NCI-H2081 treated with DMSO at 0.1 percent for 48 hours (cell line): Measurements from ENCODE around the gene CTAGE15.
"Not testable (repeated sequence)": the region's sequence is repeated elsewhere in the genome, so short reads cannot be mapped to it uniquely, and the experiment has no call there.

ENCODE experiments used
- DNase-seq: peaks from one replicate; lab custom pipeline; 2025; lab: John Stamatoyannopoulos, UW

The CTAGE15 gene, protein sequence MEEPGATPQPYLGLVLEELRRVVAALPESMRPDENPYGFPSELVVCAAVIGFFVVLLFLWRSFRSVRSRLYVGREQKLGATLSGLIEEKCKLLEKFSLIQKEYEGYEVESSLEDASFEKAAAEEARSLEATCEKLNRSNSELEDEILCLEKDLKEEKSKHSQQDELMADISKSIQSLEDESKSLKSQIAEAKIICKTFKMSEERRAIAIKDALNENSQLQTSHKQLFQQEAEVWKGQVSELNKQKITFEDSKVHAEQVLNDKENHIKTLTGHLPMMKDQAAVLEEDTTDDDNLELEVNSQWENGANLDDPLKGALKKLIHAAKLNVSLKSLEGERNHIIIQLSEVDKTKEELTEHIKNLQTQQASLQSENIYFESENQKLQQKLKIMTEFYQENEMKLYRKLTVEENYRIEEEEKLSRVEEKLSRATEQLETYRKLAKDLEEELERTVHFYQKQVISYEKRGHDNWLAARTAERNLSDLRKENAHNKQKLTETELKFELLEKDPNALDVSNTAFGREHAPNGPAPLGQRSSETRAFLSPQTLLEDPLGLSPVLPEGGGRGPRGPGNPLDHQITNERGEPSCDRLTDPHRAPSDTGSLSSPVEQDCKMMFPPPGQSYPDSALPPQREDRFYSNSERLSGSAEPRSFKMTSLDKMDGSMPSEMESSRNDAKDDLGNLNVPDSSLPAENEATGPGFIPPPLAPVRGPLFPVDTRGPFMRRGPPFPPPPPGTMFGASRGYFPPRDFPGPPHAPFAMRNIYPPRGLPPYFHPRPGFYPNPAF

DNA sequence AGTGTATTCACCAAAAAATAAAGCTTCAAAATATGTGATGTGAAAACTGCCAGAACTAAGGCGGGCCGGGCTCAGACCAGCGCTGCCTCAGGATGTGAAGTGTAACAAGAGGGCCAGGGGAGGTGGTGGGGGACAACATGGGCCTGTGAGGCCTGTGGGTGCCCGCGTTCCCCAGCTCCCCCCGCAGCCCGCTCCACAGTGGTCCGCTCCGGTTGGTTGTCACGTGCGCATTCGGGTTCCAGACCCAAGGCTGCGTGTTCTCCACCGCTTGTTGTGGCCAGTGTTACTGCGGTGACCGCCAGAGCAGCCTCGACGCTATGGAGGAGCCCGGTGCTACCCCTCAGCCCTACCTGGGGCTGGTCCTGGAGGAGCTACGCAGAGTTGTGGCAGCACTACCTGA lies at the start of gene CTAGE15:
Gene CTAGE15 (plus strand): TSS at position 301 of the 400 bp plus-strand sequence. CDS start 17 bp downstream, at position 318.
- DNase-seq: not testable (repeated sequence)

DNA sequence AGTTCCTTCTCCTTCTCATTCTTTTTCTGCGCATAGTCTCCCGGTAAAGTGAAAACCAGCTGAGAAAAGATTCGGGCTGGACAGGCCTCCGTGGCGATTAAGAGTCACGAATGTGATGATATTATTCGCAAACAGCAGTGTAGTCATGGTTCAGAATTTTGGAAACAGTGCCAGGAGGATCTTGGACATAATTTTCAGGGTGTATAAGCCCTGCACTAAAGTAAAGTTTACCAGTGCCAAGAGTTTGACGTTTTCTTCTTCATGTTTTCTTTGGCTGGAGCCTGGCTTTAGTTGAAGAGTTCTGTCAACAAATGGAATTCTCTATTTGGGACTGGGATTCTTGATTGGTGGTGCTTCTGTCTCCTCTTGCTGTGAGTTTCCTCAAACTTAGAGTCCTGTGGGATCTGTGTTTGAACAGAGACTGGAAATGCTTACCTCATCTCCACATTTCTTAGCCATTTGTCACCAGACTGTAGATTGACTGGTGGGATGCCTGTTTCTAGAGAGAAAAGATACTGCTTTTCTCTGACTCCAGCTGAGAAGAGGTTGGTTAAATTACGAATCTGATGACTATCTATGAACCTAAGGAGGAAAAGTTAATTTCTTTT lies 49.2 kb upstream of the CTAGE15 start:
- not testable (repeated sequence) for DNase-seq

DNA sequence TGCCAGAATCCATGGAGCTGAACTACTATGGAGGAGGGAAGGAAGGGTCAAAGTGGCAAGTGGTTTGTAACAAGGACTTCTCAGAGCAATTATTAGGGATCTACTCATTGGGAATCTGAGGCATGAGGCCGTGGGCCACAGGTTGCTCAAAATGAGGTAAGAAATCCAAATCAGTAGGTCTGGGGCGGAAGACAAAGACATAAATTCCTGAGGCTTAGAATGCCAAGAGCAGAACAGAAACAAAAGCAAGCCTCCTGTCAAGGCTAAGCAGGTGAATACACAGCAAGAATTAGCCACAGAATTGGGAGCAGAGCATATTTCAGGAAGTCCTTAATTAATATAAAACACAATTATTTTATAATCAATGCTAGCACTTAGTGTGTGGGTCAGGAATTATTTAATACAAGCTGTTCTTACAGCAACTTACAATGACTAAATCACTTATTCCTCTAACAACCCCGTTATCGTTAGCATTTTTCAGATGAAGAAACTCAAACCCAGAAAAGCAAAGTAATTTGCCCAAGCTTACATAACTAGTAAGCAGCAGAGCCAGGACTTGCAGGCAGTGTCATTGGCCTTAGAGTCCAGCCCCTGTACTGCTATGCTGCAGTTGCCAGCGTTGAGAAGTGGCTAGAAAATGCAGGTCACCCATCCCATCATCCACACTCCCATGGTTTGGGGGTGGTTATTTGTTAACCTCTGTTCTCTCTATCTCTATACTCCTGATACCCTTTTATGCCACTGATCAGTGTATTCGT lies 40.3 kb upstream of the CTAGE15 start:
- DNase-seq: not testable (repeated sequence)

DNA sequence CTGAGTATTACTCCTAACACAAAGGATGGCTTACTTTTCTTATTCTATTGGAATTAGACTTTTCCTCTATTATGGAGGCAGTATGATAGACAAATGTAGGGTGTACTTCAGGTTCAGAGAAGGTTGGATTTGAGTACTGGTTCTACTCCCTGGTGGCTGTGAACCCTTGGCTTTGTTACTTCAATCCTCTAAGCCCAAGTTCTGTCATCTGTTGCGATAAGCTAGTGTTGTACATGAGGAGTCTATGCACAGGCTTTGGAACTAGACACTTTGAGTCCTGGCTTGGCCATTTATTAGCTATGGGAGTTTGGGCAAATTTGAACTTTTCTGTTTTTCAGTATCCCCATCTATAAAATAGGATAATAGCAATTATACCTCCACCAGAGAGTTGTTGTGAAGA lies 39.7 kb upstream of the CTAGE15 start:
- DNase-seq: not testable (repeated sequence)

DNA sequence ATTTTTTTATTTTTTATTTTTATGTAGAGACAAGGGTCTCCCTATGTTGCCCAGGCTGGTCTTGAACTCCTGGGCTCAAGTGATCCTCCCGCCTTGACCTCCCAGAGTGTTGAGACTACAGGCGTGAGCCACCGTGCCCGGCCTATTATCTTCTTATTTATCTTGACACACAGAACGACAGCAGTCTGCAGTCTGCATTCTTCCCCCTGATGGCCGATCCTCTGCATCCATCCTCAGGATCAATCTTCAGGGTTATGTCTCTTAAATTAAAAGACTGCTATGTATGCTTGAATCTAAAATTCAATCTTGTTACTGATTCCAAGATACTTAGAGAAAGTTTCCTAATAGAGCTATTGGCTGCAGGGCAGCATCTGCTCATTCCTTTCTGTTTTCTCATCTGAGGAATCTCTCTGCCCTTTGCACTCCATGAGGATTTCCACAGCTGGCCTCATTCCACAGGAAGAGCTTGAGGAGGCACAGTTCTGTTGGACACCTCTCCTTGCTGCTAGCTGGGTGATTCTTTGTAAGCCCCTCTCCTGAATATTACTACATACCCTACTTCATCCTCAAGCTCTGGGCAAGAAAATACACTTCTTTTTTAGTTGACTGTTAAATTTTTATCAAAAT lies 38.3 kb upstream of the CTAGE15 start:
- not testable (repeated sequence) for DNase-seq

DNA sequence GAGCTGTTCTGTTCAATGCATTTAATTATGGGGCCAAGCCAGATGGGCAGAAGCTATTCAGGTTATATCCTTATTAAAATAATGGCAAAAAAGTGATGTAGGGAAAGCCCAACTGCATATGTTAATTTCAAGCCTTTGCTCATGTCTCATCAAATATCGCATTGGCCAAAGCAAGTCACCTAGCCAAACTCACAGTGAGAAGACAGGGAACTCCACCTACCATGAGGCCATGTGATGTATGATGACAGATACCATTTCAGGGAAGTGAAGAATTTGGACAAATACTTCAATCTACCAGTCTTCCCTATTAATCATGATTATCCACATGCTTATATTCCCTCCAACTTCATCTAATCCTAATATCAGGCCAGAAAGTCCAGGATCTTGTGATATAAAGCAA lies 35.2 kb upstream of the CTAGE15 start:
- not testable (repeated sequence) for DNase-seq

DNA sequence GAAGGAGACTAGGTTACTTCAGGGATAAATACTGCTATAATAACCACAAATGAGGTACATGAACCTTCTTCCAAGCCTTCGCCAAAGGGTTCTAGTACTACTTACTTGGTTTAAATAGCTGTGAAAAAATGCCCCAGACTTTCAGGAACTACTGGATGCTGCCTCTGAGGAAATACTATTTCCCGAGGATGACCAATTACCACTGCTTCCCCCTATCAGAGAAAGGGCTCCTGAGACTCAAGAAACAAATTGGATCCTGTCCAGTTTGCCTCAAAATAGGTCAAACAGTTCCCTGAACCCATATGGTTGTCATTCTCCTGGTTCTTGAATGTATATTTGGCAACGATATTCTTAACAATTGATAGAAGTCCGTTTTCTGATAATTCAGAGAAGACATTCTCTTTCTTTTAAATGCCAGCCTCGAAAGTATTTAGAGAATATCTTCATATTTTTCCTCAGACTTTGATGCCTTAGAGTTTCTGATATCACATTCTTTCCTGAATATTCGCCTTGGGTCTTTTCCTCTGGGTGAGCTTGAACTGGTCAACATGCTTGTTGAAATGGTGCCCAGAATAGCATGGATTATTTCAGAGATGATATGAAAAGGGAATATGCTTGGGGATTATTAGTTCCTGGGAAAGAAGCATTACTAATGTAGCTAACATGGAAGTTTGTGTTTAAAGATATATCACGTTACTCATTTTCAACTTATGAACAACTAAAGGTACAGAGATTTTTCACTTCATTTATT lies 28.1 kb upstream of the CTAGE15 start:
- not testable (repeated sequence) for DNase-seq

DNA sequence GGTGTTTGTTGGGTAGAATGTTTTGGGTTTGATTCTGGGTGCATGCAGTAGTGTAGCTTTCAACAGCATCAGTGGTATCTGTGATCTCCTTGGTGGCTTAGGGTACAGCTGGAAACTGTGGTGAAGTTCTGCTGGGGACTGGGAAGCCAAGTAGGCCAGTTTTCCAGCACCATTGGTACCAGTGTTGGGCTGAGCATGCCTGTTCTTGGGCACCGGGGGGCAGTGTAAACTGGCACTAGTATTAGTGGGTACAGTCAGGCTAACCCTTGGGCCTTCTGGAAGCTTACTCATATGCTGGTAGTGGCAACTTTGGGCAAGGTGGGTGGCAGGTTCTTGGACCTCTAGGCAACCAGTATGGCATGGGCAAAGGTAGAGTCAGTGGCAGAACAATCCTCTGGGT lies 15.6 kb upstream of the CTAGE15 start:
- DNase-seq: not testable (repeated sequence)

DNA sequence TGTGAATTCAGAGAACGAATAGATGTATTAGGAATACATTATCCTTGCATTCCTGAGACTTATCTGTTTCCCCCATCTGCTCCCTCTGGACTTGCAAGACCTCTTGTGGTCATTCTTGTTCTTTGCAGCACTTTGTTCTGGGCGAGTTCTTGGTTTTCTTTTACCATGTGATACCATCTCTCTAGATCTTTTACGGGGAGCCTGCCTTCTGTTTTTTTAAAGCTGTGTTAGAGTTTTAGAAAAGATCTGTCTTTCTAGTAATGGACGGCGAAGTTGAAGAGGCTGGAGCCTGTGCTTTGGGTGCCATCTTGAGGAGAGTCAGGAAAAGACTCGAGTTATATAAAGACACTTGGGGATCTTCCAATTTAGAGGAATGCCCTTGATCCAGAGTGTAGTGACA lies 8.3 kb upstream of the CTAGE15 start:
- not testable (repeated sequence) for DNase-seq

DNA sequence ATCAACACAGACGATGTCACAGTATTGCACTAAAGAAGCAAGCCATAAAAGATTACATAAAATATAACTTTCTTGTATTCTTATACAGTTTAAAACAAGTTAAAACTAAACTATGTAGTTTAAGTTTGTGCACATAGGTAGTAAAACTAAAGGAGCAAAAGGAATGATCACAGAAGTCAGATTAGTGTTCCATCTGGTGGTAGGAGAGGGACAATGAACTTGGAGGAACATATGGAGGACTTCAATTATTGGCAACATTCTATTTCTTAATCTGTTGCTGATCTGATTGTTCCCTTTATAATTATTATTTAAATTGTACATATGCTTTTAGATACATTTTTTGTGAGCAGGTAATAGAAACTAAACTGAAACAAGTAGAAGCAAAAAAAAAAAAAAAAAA lies 5.6 kb upstream of the CTAGE15 start:
- DNase-seq: not testable (repeated sequence)

DNA sequence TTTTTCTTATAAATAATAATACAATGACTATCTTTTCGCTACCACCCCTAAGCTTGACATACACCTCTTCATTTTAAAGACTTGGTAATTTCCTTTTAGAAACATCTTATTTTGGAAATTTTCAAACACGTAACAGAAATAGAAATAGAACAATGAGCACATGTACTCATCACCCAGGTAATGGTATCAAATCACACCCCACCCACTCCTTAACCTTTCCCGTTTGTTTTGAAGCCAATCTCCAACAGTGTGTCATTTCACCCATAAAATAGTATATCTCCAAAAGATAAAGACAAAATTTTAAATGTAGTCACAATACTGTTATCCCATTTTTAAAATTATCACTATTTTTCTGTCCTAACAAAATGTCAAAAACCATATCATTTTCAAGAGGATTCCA lies 16.6 kb downstream of the CTAGE15 start:
- DNase-seq: not testable (repeated sequence)

DNA sequence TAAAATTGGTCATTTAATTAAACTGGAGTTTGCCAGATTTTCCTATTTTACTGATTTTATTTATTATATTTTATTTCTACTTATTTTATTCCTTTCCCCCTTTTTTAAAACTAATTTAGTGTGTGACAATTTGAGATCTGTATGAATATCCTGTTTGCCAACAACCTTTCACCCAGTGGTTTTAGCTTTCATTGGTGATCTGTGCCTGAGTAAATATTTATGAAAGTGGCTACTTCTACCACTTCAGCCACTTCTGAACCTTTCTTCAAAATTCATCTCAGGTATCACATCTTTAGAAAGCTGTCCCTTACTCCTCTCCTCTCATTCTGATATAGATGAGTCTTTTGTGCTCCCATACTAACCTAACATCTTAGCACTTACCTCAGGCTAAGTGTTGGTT lies 18.3 kb downstream of the CTAGE15 start:
- DNase-seq: not testable (repeated sequence)

DNA sequence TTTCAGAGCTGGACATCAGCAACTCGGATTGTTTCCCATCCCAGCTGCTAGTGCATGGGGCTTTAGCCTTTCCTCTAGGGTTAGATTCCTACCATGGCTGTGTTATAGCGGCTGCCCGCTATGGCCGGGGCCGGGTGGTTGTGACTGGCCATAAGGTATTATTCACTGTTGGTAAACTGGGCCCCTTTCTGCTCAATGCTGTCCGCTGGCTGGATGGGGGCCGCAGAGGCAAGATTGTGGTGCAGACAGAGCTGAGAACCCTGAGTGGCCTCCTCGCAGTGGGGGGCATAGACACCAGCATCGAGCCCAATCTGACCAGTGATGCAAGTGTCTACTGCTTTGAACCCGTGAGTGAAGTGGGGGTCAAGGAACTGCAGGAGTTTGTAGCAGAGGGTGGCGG lies 26.5 kb downstream of the CTAGE15 start:
- DNase-seq: not testable (repeated sequence)

DNA sequence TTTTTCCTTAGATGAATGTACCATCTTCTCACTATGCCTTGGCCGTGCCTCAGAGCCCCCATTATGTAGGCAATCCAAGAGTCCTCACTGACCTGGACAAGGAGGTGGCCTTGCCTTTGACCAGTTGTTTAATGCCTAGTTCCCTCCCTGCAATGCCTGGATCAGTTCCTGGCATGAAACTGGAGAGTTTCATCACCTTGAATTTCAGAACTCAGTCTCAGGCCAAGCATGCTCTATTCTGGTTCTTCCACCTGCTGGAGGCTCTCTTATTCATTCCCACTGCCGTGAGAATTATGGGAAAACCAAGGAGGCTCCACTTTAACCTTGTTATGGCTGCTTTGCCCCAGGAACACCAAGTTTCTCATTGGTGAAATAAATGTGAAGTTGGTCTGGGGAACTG lies 31.9 kb downstream of the CTAGE15 start:
- not testable (repeated sequence) for DNase-seq

DNA sequence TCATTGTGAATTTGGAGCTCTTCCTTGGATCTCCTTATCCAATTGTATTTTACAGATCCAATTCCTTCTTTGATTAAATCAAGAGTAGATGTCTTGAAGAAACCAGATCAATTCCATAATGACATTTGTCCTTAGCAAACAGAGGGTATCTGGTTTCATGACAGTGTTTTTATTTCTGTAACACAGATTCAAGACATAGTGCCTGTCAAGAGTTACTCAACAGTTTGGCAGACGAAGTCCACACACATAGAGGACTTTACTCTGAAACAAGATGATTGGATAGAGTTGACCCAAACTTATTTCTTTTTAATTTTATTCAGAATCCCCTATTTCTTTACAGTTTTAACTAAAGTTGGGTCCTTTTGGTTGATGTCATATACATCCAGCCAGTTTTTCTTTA lies 34.5 kb downstream of the CTAGE15 start:
- DNase-seq: not testable (repeated sequence)

DNA sequence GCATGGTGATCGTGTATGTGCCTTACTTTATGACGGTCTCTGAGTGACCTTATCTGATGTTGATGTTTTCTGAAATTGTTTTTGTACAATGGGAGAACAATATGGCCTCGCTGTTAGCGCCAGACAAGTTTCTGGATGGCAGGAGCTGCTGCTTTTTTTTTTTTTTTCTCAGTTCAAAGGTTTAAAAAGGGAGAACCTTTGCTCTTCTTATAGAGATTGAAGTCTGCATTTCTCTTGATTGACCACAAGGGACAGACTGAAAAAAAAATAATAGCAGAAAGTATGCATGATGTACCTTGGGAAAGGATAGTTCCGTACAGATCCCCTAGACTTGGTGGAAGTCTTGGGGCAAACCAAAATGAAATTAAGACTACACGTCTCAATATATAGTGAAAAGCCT lies 43.9 kb downstream of the CTAGE15 start:
- not testable (repeated sequence) for DNase-seq

DNA sequence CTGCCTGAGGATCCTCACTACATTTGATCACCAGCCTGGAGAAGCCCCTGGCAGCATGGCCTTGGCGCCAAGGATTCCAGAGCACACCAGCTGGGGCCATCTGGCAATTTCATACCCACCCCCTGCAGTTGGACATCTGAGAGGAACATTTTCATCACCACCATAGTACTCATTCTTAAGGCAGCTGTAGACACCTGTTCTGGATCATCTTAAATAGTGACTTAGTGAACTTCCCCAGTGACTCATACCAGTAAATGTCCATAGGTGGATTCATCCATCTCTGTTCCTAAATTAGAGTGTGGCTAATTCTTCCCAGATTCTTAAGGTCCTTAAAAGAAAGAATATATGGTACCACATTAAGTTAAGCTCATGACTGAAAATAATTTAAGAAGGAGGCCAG lies 45.6 kb downstream of the CTAGE15 start:
- not testable (repeated sequence) for DNase-seq

DNA sequence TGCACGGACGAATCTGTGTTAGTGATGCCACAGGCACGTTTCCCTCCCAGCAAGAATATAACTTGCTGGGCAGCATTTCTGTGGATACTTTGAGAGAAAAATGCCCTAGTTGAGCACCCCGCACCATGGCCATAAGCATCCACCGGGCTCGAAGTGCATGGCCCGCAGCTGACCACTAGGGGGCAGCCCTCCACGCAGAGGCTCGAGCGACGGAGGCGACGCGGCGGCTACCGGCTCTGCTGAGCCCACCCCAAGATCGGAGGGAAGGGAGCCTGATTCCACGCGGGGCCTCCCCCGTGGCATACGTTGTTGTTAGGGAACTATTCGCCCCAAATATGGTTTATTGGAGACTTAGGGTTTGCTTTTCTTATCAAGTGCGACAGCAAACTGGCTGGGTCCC lies 48.5 kb downstream of the CTAGE15 start:
- not testable (repeated sequence) for DNase-seq

DNA sequence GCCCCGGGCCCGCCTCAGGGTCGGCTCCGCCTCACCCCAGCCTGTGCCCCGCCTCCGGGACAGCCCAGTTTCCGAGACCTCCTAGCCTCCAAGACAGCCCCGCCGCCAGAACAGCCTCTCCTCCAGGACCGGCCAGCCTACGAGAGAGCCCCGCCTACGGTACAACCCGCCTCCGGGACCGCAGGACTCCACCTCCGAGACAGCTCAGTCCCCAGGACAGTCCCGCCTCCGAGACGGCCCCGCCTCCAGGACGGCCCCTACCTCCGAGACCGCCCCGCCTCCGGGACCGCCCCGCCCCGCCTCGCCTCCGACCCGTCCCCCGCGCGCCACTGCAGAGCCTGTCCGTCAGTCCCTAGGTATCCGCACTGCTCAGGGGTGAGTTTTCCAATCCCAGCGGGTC lies 49.0 kb downstream of the CTAGE15 start, which contains the start of gene TCAF2:
Gene TCAF2 (plus strand): TSS at position 329 of the 400 bp plus-strand sequence.
- not testable (repeated sequence) for DNase-seq

DNA sequence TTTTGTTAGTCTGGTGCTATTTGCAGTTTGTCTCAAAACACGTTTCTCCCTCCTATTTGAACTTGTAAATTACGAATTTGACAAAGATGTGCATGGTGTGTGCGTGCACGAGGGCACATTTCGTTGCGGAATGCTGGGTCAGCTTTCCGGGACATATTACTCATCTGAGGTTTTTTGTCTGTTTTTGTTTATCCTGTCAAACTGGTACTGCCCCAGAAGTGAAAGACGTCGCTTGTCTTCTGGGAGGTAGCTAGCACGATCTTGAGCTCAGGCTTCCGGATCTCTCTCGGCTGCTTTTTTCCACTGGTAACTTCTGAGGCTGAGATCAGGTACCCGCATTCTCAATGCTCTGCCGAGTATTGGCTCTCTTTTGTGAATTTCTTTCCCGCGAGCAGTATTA lies 49.6 kb downstream of the CTAGE15 start:
- not testable (repeated sequence) for DNase-seq
